Fibroblast of skin of right biceps (primary cell): ENCODE data around the gene GDAP2.
"Not testable (repeated sequence)": the region's sequence is repeated elsewhere in the genome, so short reads cannot be mapped to it uniquely, and the experiment has no call there.

ENCODE experiments used
- DNase-seq: peaks from one replicate; pipeline ENCODE4 v3.0.0-alpha.2; 2013

Gene GDAP2

DNA sequence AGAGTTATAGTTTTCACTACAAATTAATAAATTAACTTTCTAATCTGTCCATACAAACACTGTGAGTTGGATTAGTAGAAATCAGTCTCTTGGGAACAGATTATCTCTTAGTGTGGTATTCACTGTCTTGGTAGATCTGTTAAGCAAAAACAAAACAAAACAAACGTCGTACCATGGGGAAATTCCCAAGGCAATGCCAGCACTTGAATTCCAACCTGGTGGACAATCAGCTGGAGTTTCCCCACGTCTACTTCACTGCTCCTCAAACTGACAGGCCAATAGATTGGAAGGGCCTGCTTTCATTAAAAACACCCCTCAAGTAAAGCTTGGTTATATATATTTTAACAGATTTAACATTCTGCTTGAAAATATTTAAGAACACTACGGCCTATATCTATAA is 31.9 kb downstream of the GDAP2 start:
- no peak for DNase-seq

DNA sequence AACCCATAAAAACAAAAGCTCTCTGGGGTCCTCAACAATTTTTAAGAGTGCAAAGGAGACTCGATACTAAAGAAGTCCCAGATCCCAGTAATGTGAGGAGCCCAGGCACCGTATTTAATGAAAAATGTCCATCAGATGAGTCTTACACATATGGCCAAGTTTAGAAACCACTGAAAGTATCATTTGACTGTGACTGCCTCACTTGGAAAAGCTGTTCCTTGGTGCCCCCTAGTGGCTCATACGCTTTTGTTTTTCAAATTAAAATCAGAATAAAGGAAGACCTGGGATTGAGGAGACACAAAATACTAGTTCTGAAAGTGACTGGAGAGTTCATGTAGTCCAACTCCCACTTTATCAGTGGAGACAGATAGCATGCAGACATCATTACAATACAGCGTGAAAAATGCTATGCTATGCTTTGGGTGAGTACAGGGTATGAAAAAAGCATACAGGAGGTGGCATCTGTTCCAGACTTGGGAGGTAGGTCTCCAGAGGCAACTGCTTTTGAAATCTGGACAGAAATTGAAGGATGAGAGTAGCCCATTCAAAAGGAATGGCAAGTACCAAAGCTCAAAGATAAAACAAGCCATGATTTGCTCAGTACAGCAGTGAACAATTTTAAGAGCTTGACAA is 33.8 kb downstream of the GDAP2 start:
- peak; percentile 85 for DNase-seq

DNA sequence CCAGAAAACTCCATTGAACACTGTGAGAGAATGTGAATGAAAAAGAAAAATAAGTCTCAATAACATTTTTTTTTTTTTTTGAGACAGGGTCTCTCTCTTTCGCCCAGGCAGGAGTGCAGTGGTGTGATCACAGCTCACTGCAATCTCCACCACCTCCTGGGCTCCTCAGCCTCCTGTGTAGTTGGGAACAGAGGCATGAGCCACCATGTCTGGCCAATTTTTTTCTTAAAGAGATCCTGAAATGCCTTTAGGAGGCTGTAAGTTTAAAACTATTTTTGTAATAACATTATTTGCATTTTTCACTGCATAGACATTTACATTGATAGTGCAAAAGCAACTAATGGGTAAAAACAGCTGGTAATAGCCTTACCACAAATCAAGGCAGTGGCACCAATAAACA is 35.3 kb downstream of the GDAP2 start:
- peak; percentile 37 for DNase-seq

DNA sequence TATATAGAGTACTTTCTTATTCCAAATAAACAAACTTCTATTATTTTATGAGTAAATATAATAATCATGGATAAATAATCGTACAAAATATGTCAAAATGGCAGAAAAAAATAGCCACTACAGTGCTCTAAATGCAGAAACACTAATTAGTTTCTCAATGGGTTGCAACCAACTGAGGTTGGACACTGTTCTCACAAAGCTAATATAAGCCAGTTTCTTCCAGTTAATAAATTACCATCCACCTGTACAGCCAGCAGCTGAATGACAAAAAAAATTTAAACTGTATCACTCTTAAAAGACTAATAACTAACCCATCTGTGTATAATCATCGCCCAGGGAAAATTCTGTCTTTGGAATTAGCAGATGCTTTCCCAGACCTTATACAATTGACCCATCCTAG is 36.9 kb downstream of the GDAP2 start:
- no peak for DNase-seq

DNA sequence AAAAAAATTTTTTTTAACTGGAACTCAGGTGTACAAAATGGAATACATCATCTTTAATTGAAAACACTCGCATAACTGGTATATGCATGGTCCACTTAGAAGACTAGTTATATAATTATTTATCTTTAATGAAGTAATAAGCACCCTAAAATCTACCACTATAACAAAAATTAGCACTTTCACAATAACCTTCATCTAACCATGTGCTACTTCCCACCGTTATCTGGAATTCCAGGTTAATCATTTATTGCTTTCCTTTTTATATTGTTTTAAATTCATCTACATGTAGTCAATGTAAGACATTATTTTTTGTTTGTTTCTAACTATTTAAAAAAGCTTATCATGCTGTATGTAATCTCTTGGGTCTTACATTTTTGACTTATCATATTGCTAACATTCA is 39.0 kb downstream of the GDAP2 start:
- no peak for DNase-seq

DNA sequence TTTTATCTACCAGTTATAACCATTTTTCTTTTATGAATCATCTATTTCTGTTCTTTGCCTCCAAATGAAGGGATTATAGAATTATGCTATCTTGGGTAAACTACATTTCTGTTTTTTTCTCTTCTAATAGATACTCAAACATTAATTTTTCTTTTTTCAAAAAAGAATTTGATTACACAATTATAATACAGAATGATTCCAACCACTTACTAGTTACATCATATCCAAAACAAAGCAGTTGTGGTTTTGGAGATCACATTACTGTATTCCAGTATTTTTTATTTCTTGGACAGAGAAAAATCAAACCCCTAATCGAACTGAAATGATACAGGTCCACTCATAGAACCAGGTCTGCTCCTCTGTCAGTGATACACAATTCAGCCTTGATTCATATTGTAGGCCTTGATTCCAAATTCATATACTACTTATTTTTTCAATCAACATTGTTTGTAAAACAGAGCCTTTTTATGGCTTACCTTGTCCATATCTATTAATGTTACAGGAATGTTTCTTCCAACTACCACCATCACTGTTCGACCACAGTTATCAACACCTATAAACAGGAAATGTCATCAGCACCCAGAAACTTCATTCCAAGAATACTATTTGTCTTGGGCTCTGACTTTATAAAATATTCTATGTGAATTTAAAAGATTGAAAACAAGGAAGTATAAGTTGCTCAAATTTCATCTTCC is 43.2 kb downstream of the GDAP2 start:
- DNase-seq = peak; percentile 80

DNA sequence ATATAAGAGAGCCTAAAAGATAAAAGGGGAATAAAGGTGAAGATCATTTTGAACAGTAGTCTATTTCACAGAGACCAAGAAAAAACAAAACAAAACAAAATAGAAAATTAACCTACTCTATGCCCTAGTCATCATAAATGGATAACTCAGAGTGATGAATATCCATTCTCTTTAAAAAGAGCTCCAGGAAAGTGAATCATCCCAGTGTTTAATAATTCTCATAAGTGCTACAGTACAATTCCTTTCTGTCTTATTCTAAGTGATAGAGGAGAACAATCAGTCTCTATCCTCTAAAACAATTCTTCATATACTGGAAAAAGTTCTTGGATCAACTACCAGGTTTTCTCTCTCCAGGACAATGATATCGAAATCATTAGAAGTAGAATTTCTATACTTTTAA is 45.8 kb downstream of the GDAP2 start:
- peak; percentile 16 for DNase-seq

DNA sequence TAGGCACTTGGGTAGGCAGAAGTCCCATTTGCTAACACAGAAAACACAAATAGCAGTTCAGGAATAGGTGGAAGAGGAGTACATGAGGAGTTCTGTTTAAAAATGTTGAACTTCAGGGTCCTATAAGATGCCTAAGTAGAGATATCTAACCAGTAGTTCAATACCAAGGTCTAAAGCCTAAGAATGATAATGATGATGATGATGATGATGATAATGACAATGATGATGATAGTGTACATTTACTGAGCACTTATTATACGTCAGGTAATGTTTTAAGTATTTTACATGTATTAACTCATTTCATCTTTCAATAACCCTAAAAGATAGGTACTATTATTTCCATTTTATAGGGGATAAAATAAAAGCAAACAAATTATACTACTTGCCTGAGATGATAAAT is 50.1 kb downstream of the GDAP2 start:
- DNase-seq = no peak

DNA sequence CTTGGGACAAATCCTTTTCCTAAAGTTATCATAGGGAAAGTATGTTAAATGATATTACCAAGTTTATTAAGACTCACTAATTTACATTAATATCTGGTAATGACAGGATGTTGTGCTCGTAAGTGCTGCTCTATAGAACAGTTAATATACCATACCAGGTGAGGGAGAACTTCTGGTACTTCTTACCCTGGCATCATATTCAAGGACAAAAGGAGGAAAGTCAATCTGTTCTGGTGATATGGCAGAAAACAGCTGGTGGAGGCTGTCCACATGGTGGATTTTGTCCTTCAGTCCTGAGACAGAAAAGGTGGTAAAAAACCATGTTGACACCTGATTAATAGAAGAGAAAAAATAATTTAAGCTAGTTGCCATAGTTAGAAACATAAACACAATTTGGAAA is 51.6 kb downstream of the GDAP2 start:
- no peak for DNase-seq

DNA sequence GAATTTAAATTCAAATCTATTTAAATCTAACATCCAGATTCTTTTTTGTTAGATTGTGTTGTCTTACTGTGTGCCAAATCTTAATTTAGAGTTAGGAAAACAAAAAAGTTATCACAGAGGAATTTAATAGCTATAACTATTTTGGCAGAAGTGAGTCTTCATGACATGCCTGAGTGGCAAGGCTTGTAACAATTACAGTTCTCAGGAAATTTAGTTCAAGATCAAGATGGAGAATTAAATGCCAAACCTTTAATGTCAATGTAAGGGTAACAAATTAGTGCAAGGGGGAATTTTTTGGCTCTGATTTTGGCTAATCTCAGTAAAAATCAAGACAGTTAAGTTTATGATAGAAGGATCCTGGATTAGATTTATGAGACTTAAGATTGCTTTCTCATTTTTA is 58.4 kb downstream of the GDAP2 start:
- no peak for DNase-seq

DNA sequence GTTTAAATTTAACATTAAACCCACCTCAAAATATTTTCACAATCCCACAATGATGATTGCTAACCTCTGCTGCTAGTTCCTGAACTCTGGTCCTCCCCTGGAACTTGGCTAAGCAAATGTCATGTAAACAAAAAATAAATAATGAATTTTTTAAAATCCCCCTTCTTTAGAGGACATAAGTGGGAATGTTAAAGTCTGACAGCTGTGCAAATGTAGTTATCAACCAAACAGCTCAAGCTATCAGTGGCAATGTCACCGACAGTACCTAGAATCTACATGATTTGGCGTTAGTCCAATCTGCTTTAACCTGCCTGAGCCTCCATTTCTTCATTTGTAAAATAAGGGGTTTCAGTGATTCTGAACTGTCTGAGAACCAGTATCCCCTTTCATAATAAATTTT is 67.7 kb downstream of the GDAP2 start:
- no peak for DNase-seq

DNA sequence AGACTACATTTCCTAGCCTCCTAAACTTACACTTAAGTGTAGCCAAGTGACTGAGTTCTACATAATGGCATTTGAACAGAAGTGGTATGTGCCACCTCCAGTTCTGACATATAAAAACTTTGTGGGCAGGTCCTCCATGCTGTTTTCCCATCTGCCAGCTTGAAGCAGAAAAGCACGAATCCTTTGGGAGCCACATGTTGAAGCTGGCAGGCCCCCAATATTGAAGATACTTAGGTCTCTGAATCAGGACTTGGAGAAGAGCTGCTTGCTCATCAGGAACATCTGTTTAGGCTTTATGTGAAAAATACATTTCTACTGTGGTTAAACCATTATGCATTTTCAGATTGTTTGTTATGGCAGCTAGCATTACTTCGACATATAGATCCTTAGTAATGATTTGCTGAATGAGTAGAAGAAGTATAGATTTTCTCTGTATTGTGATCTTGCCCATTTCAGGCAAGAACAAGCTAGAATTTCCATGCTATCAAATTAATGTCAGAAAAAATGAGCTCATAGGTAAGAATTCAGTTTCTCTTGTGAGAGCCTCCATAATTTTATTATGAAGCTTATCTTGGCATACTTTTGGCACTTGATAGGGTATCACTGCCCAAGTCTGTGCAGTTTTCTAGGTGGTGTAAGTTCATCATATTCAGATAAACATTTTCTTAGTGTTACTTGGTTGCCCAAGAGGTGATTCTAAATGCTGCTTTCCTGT is 68.4 kb downstream of the GDAP2 start:
- peak; percentile 88 for DNase-seq

DNA sequence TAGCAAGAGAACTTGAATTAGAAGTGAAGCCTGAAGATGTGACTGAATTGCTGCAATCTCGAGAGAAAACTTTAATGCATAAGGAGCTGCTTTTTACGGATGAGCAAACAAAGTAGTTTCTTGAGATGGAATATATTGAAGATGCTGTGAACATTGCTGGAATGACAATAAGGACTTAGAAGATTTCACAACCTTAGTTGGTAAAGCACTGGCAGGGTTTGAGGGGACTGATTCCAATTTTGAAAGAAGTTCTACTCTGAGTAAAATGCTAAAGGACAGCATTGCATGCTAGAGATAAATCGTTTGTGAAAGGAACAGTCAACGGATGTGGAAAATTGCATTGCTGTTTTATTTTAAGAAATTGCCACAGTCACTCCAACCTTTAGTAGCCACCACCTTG is 69.5 kb downstream of the GDAP2 start:
- DNase-seq = no peak

DNA sequence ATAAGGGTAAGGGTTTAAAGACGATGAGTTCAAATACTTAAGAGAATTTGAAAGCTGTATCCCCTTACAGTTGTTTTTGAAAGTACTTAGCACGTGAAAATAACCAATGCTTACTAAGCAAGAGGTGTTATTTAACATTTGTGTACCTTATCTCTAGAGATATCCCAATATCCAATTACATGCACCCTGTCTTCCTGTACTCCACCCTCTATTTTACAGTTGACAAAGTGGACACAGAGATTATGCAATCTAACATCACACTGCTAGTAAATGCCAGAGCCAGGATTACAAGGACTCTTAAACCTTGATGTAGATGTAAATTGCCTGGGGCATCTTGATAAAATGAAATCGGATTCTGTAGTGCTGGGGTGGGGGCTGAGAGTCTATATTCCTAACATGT is 72.0 kb downstream of the GDAP2 start:
- DNase-seq = no peak

DNA sequence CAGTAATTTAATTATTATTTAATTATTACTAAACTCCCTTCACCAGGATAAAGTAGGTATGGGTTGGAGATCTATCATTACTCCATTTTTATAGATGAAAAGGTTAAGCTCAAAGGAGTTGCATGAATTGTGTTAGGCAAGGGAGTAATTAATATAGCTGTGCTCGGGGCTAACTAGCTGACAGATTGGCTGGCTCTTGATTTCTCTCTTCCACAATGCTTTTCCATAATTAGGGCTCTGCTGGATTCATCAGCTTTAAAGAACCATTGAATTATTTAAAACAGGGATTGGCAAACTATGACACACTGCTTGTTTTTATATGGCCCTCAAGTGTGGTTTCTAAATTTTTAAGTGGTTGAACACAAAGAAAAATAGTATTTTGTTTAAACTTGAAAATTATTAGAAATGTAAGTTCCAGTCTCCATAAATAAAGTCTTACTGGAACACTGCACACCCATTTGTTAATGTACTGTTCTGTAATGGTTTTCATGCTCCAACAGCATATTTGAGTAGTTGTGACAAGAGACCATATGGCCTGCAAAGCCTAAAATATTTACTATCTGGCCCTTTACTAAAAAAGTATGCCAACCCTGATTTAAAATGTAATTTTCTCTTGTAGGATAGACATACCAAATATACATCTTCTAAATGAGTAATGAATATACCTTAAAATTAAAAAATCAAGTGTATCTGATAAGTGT is 76.4 kb downstream of the GDAP2 start:
- no peak for DNase-seq

DNA sequence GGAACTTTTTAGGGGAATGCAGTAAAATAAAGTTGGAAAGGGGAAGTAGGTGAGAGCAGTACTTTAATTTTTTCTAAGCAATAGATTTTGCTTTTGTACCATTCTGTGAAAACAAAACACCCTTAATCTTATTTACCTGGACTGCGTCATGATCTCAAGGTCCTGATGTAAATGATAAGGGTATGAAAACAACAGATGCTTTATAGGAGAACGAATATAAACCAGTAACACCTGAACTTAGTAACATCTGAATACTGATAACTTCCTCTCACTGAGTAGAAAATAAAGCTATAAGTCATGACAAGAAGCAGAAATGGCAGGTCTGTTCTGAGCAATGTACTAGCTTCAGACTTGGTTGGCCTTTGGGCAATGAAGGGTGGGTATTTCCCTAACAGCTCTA is 77.7 kb downstream of the GDAP2 start:
- no peak for DNase-seq

DNA sequence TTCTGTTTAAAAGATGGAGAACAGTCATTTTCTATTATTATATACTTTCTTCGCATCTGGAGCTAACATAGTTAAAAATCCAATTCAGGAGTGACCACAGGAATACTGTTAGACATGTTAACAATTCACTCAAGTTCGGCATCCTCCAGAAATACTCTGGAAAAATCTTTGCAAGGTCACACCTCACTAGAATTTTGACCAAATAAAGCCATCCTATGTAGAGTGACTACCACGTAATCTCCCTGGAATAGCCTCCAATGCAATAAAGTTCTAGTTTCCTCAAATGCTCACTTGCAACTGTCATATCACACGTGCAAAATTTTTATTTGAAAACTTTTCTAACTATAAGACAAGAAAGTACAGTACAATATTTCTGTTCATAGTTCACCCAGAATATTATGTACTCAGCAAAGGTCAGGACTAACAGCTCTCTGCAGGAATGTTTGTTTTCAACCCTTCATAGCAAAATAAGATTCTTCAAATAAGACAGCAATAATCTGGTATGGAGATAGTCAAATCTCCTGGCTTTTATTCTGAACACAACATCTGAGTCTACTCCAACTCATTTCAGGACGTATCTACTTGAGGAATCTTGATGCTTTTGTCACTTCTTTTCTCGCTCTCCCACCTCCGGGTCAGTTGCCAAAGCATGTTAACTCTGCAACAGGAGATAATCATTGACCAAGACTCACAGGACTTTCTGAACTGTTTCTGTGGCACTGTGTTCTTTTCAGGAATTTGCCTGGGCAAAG is 82.6 kb downstream of the GDAP2 start:
- no peak for DNase-seq

DNA sequence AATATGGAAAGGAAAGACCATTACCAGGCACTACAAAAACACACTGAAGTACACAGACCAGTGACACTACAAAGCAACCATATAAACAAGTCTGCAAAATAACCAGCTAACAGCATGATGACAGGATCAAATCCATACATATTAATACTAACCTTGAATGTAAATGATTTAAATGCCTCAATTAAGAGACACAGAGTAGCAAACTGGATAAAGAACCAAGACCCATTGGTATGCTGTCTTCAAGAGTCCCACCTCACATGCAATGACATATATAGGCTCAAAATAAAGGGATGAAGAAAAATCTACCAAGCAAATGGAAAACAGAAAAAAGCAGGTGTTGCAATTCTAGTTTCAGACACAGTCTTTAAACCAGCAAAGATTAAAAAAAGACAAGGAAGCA is 84.9 kb downstream of the GDAP2 start:
- DNase-seq = not testable (repeated sequence)

DNA sequence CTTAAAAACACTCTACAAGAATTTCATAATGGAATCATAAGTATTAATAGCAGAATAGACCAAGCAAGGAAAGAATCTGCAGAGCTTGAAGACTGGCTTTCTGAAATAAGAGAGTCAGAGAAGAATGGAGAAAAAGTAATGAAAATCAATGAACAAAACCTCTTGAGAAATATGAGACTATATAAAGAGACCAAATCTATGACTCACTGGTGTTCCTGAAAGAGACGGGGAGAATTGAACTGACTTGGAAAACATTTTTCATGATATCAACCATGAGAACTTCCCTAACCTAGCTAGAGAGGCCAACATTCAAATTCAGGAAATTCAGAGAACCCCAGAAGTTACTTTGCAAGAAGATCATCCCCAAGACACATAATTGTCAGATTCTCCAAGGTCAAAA is 85.6 kb downstream of the GDAP2 start:
- DNase-seq = peak; percentile 20

DNA sequence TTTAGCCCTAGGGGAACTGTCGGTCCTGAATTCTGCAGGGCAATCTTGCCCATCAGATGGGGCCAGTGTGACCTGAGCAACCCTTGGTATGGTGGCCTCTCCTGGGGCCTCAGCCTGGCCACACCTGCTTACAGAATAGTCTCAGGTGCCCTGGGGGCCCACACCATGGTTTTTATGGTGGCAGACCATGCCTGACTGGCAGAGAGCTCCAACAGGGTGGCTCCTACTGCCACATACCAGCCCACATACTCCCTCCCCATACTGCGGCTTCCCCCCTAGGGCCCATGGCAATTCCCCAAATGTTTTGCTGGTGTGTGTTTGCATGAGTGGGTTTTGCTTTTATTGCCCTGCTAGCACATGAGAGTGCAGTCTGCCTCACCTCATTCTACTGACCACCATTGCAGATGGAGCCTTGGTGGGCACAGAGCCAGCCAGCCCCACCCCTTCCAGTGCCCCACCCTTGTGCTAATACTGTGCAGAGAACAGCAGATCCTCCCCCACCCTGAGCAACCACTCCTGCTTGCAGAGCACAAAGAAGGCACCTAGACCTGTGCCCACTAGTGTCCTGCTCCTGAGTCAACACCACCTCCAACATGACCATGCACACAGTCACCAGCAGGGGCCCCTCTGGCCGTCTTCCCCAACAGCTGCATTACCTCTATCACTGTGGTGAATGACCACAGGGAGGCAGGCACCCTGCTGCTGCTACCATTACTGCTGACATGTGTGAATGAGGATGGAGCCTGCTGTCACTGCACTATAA is 86.8 kb downstream of the GDAP2 start:
- no peak for DNase-seq

DNA sequence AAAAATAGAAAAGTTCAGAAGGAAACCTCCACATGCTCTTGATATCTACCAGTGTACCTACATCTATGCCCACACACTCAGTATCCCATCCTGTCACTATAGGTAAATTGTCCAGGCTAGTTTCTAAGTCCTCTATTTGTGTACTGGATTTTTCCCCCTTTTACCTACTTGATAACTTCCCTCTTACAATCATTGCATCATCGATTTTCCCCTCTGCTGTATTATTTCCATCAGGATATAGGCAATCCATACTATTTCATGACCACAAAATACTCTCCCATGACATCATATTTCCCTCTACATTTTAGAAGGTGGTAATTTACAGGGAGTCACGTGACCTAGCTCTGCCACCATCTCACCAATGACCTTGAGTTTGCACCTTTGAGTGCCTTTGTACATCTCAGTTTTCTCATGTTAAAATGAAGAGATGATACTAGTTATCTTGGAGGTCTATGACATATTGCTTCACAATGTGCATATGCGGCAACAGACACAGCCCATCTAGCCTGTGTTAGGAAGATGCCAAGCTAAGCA is 88.2 kb downstream of the GDAP2 start:
- DNase-seq = no peak

DNA sequence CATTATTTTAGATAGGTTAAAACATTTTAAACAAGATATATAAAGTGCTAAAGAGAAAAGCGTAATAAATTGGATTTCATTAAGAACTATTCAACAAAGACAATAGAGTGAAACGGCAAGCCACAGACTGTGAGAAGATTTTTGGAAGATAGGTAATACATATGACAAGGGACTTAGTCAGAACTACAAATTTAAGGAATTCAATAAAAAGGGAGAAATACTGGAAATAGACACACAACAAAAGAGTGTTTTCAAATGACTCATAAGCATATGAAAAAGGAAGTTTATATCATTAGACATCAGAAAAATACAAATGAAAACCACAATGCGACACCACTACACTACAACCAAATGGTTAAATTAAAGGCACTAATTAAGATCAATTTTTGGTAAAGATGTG is 90.5 kb downstream of the GDAP2 start:
- DNase-seq = peak; percentile 88
